Small intestine (tissue), 16 donors: ENCODE measurements around the gene FAS. TPM values are rescaled to one million over a fixed set of nuclear protein-coding genes. Genes with fewer than 3 reads are reported as not detected.

Experiments
- DNase-seq, 2 donors: peaks; one replicate each; pipeline versions ENCODE4 v3.0.0 to v3.0.0-alpha.2; 2013
- FAIRE-seq: peaks from 2 replicates; lab custom pipeline; 2012; peaks lifted over from hg19 to GRCh38; lab: Jason Lieb, UNC
- H3K27ac ChIP-seq, 3 donors: one replicate each; pipeline ENCODE4 v1.5.1; 2013; ENCODE audit warnings: low read length in 2 of 3, mild to moderate bottlenecking in 2 of 3, control low read depth in 1 of 3, inconsistent platforms in 1 of 3, low read depth in 1 of 3, moderate library complexity in 1 of 3
- H3K27me3 ChIP-seq, 3 donors: one replicate each; pipeline ENCODE4 v1.6.1; 2013; ENCODE audit warnings: low read length in 3 of 3, inconsistent platforms in 1 of 3; ENCODE audit not compliant: control insufficient read depth in 3 of 3, insufficient read depth in 3 of 3
- H3K36me3 ChIP-seq, 3 donors: one replicate each; pipeline ENCODE4 v1.6.1; 2013; ENCODE audit warnings: low read length in 3 of 3, inconsistent platforms in 1 of 3, low read depth in 1 of 3, mild to moderate bottlenecking in 1 of 3, moderate library complexity in 1 of 3; ENCODE audit not compliant: control insufficient read depth in 3 of 3, insufficient read depth in 2 of 3
- H3K4me1 ChIP-seq, 3 donors: one replicate each; pipeline ENCODE4 v1.6.1; 2013; ENCODE audit warnings: low read length in 2 of 3, inconsistent platforms in 1 of 3, low read depth in 1 of 3, mild to moderate bottlenecking in 1 of 3, moderate library complexity in 1 of 3; ENCODE audit not compliant: control insufficient read depth in 3 of 3, insufficient read depth in 2 of 3
- H3K4me3 ChIP-seq, 3 donors: one replicate each; pipeline ENCODE4 v1.5.1; 2013; ENCODE audit warnings: low read length in 3 of 3, control low read depth in 1 of 3, inconsistent platforms in 1 of 3, low read depth in 1 of 3, mild to moderate bottlenecking in 1 of 3, moderate library complexity in 1 of 3
- H3K9me3 ChIP-seq, 2 donors: one replicate each; pipeline ENCODE4 v1.6.1; 2013; ENCODE audit warnings: low read depth in 1 of 2, low read length in 1 of 2; ENCODE audit not compliant: control insufficient read depth in 2 of 2, insufficient read depth in 1 of 2
- WGBS, 3 donors: extraction: QIAGEN DNeasy Blood & Tissue Kit; methylation state at CpG; one replicate each; pipeline ENCODE4 v1.1.7; 2013; 5-methylcytosine and 5-hydroxymethylcytosine counted together
- long read RNA-seq, 10 donors: transcript quantifications; one replicate each; lab custom pipeline, GENCODE V29; 2026
- polyA plus RNA-seq, 4 donors: library from polyadenylated mRNA; stranded (reverse) in 3 of 4; unstranded in 1 of 4; fragments of 200-250 nt in 3 of 4; fragments of 120-200 nt in 1 of 4; gene quantifications; one replicate each; pipeline versions ENCODE4 v1.2.1 to v1.2.3, GENCODE V29; 2013
- donor health status: healthy with polysubstance abuse.
- donor health status: control.
- donor health status: control.
- donor health status: Bipolar disorder and iron deficiency.
- donor health status: healthy.

FAS gene
- polyA plus RNA-seq: 10 to 100 TPM in 1 of 4 donors, 1 to 10 TPM in 3; 3.4 to 11.3 (median 5.7) TPM
- long read RNA-seq, donor 1, partial matches to known transcripts: 0 of 2 reads
- long read RNA-seq, donor 1, other reads (novel, unspliced or antisense): 0 of 2 reads
- long read RNA-seq, donor 2, partial matches to known transcripts: 0 of 1 reads
- long read RNA-seq, donor 2, other reads (novel, unspliced or antisense): 0 of 1 reads
- long read RNA-seq, donor 3: 0 reads
- long read RNA-seq, donor 4: 0 reads
- long read RNA-seq, donor 5: 0 reads
- long read RNA-seq, donor 6: 0 reads
- long read RNA-seq, donor 7: 0 reads
- long read RNA-seq, donor 8: 0 reads
- long read RNA-seq, donor 9: 0 reads
- long read RNA-seq, donor 10, partial matches to known transcripts: 0 of 1 reads
- long read RNA-seq, donor 10, other reads (novel, unspliced or antisense): 0 of 1 reads

GRCh38 chr10:88990384-88991160 lies at the start of gene FAS:
FAS (plus strand) TSS chr10:88990798; CDS start chr10:88990877, 79 bp downstream.
- peak within 1 kb of the TSS; percentile 74 to 97 (median 84) for H3K27ac ChIP-seq
- FAIRE-seq (no peak), DNase-seq (peak; percentile 75 to 86)
- peak within 1 kb of the TSS; percentile 79 to 89 (median 83) for H3K4me3 ChIP-seq
- no peaks in the 10 kb centered on the region for H3K9me3 ChIP-seq
- H3K36me3 ChIP-seq: no peaks in the 10 kb centered on the region
- 0 to 1% (median 0%) methylated on average over 50 to 51 of the region's 51 CpGs for WGBS, 3 donors
- H3K27me3 ChIP-seq: no peaks in the 10 kb centered on the region
- peaks cover 3 to 13% (median 3%) of the 10 kb centered on the region in 3 donors for H3K4me1 ChIP-seq

DNA sequence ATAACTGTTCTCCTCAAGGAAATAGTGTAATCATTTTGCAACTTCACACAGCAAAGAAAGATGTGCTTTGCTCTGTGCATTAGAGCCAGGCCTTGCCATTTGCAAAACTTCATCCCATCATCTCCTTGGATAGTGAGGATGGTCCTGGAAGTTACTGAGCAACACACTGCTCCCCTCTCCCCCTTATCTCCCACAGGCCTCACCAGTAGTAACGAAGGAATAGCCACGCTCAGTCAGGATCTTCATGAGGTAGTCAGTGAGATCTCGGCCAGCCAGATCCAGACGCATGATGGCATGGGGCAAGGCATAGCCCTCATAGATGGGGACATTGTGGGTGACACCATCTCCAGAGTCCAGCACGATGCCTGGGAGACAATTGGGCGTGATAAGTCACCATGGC lies 49.6 kb upstream of the FAS start:
- Histone ChIP-seq H3K27me3 (no peaks in the 10 kb centered on the region), H3K9me3 (no peaks in the 10 kb centered on the region), H3K4me1 (no peaks in the 10 kb centered on the region), H3K27ac (no peak overlapping the region), H3K4me3 (no peak overlapping the region), H3K36me3 (peaks cover 0 to 37% (median 8%) of the 10 kb centered on the region in 3 donors)
- DNase-seq: no peak
- no peak for FAIRE-seq
- WGBS, 3 donors: 89 to 97% (median 93%) methylated on average over 6 of the region's 6 CpGs

DNA sequence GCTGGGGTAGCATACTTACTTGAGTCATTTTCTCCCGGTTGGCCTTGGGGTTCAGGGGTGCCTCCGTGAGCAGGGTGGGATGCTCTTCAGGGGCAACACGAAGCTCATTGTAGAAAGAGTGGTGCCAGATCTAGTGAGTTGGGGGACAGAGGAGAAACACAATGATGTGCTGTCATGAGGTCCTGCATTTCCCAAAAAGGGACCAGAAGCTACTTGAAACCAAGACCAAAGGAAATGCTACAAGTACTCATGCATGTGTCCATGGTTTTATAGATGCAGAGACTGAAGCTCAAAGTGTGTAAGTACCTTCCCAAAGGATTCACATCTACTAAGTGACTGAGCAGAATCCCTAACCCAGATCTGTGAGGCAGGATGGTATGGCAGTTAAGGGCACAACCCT lies 46.8 kb upstream of the FAS start:
- Histone ChIP-seq H3K4me1 (no peaks in the 10 kb centered on the region), H3K9me3 (no peaks in the 10 kb centered on the region), H3K27me3 (no peaks in the 10 kb centered on the region), H3K27ac (no peak overlapping the region), H3K36me3 (peaks cover 0 to 31% (median 5%) of the 10 kb centered on the region in 3 donors), H3K4me3 (no peak overlapping the region)
- FAIRE-seq (no peak), DNase-seq (no peak)
- 84 to 99% (median 95%) methylated on average over 3 of the region's 3 CpGs for WGBS, 3 donors

DNA sequence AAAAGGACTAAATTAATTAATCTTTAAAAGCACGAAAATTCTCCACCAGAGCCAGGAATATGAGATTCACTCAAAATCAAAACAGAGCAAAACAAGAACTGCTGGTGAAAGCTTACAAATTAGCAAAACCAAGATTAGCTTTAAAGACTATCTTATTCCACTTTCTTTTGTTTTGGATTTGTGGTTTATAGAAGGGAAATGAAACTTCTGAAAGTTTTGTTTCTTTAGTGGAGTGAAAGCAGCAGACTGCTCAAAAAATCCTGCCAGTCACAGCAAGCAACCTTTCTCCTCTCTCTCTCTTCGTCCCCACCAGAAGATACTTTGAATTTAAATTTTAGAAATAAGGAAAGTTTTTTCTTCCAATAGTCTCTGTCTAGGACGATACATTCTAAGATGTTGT lies 45.8 kb upstream of the FAS start:
- Histone ChIP-seq H3K36me3 (peaks cover 0 to 26% (median 2%) of the 10 kb centered on the region in 3 donors), H3K9me3 (no peaks in the 10 kb centered on the region), H3K27ac (no peak overlapping the region), H3K4me3 (no peak overlapping the region), H3K27me3 (no peaks in the 10 kb centered on the region), H3K4me1 (no peaks in the 10 kb centered on the region)
- FAIRE-seq: no peak
- WGBS, 3 donors: 68 to 85% (median 82%) methylated on average over 3 of the region's 3 CpGs
- DNase-seq: no peak

DNA sequence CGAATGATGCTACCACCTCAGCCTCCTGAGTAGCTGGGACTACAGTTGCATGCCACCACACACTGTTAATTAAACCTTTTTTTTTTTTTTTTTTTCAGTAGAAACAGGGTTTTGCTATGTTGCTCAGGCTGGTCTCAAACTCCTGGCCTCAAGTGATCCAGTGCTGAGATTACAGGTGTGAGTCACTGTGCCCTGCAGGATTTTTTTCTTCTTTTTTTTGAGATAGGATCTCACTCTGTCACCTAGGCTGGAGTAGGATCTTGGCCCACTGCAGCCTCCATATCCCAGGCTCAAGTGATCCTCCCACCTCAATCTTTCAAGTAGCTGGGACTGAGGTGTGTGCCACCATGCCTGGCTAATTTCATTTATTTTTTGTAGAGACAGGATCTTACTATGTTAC lies 44.4 kb upstream of the FAS start:
- Histone ChIP-seq H3K27ac (no peak overlapping the region), H3K4me3 (no peak overlapping the region), H3K4me1 (no peaks in the 10 kb centered on the region), H3K9me3 (no peaks in the 10 kb centered on the region), H3K27me3 (no peaks in the 10 kb centered on the region), H3K36me3 (peaks cover 0 to 22% (median 2%) of the 10 kb centered on the region in 3 donors)
- 89 to 96% (median 96%) methylated on average over 1 of the region's 1 CpG for WGBS, 3 donors
- FAIRE-seq (no peak), DNase-seq (no peak)

DNA sequence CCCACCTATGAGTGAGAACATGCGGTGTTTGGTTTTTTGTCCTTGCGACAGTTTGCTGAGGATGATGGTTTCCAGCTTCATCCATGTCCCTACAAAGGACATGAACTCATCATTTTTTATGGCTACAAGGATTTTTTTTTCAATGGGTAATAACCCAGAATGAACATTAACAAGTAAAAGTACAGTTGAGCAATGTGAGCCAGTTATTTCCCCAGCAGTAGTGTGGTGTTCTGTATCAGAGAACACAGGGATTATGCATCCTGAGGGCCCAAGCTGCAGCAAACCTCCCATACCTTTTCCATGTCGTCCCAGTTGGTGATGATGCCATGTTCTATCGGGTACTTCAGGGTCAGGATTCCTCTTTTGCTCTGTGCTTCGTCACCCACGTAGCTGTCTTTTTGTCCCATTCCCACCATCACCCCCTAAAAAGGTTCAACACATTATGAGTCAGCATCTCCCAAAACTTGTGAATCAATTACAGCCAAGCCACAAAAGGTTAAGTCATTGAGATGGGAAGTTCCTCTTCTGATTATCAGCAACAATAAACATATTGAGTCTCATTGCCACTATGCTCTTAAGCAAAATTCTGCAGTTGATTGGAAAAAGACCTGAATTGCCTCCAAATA lies 43.5 kb upstream of the FAS start:
- H3K27me3 ChIP-seq: no peaks in the 10 kb centered on the region
- H3K9me3 ChIP-seq: no peaks in the 10 kb centered on the region
- FAIRE-seq: no peak
- no peak overlapping the region for H3K4me3 ChIP-seq
- no peak overlapping the region for H3K27ac ChIP-seq
- H3K4me1 ChIP-seq: no peaks in the 10 kb centered on the region
- DNase-seq: no peak
- 88 to 95% (median 92%) methylated on average over 4 to 5 of the region's 6 CpGs for WGBS, 3 donors
- peaks cover 0 to 20% (median 2%) of the 10 kb centered on the region in 3 donors for H3K36me3 ChIP-seq

- DNase-seq: no peak
Measured at GRCh38 chr10:88949051-88949450, 41.5 kb upstream of the FAS start.

More at GRCh38 chr10:88949051-88949450, 41.5 kb upstream of the FAS start:
- H3K4me1 ChIP-seq: no peaks in the 10 kb centered on the region
- peak overlapping the region in 2 of 3 donors; percentile 30 to 34 for H3K27ac ChIP-seq
- H3K9me3 ChIP-seq: no peaks in the 10 kb centered on the region
- no peak for FAIRE-seq
- H3K36me3 ChIP-seq: peaks cover 0 to 15% (median 2%) of the 10 kb centered on the region in 3 donors
- no peaks in the 10 kb centered on the region for H3K27me3 ChIP-seq
- H3K4me3 ChIP-seq: peak overlapping the region in 1 of 3 donors; percentile 21
- WGBS, 3 donors: 74 to 93% (median 92%) methylated on average over 2 of the region's 2 CpGs
